Fibroblast of lung (primary cell): ENCODE data around the gene SBNO1.
"Not testable (repeated sequence)": the region's sequence is repeated elsewhere in the genome, so short reads cannot be mapped to it uniquely, and the experiment has no call there.

Source experiments
- EZH2 ChIP-seq: IDR thresholded peaks from 2 replicates; pipeline ENCODE4 v1.5.1; 2012; ENCODE audit warnings: low read length, control low read depth, mild to moderate bottlenecking; ENCODE audit errors: missing control alignments
- TF ChIP-seq, protein P1 (sequence below), 2 donors: IDR thresholded peaks in 1 of 2; conservative IDR thresholded peaks in 1 of 2; 1 replicate in 1 of 2; 2 replicates in 1 of 2; pipeline ENCODE4 v1.5.1; 2011 to 2012; ENCODE audit warnings: low read length in 2 of 2, control low read depth in 1 of 2, inconsistent platforms in 1 of 2, low read depth in 1 of 2, mild to moderate bottlenecking in 1 of 2

DNA sequence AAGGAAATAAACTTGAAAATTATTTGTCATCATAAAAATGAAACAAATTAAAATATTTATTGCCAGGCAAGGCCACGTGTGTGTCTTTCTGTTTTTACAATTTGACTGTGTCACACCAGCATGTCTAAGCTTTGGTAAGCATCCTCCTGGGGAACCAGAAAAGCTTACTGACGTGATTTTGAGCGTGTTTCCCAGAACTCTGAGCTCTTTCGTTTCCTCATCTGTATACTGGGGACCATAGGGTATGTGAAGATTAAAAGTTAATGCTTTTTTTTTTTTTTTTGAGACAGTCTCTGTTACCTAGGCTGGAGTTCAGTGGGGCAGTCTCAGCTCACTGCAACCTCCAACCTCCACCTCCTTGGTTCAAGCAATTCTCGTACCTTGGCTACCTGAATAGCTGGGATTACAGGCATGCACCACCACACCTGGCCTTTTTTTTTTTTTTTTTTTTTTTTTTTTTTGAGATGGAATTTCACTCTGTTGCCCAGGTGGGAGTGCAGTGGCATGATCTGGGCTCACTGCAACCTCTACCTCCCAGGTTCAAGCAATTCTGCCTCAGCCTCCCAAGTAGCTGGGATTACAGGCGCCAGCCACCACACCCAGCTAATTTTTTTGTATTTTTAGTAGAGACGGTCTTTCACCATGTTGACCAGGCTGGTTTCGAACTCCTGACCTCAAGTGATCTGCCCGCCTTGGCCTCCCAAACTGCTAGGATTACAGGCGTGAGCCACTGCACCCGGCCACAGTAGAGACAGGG lies 44.8 kb upstream of the SBNO1 start:
- TF ChIP-seq, protein P1, sequence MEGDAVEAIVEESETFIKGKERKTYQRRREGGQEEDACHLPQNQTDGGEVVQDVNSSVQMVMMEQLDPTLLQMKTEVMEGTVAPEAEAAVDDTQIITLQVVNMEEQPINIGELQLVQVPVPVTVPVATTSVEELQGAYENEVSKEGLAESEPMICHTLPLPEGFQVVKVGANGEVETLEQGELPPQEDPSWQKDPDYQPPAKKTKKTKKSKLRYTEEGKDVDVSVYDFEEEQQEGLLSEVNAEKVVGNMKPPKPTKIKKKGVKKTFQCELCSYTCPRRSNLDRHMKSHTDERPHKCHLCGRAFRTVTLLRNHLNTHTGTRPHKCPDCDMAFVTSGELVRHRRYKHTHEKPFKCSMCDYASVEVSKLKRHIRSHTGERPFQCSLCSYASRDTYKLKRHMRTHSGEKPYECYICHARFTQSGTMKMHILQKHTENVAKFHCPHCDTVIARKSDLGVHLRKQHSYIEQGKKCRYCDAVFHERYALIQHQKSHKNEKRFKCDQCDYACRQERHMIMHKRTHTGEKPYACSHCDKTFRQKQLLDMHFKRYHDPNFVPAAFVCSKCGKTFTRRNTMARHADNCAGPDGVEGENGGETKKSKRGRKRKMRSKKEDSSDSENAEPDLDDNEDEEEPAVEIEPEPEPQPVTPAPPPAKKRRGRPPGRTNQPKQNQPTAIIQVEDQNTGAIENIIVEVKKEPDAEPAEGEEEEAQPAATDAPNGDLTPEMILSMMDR (conservative IDR thresholded peaks at IDR 0.05 in 1 of 2, IDR thresholded peaks at IDR 0.05 in 1 of 2; ENCODE audit: low read depth in 1 of 2, low read length in 2 of 2): not testable (repeated sequence)
- TF ChIP-seq EZH2: not testable (repeated sequence)
